WI38 (cell line): Measurements from ENCODE around the gene PNMA1.

Experiments
- H3K4me3 ChIP-seq: 2 replicates; pipeline ENCODE4 v1.5.1; 2011; ENCODE audit warnings: low read depth, mild to moderate bottlenecking, control low read depth, low read length
- CTCF ChIP-seq: IDR thresholded peaks from 2 replicates; pipeline ENCODE4 v1.5.1; 2012; ENCODE audit warnings: low read depth, mild to moderate bottlenecking, control low read depth, low read length

The PNMA1 gene

GRCh38 chr14:73695997-73696396 is 18.2 kb downstream of the PNMA1 start:
- no peak for TF ChIP-seq CTCF

GRCh38 chr14:73695082-73695481 is 19.1 kb downstream of the PNMA1 start:
- no peak for TF ChIP-seq CTCF
- H3K4me3 ChIP-seq: no peak overlapping the region

More at GRCh38 chr14:73695997-73696396, 18.2 kb downstream of the PNMA1 start:
- no peak overlapping the region for H3K4me3 ChIP-seq

- TF ChIP-seq CTCF: no peak
- H3K4me3 ChIP-seq: no peak overlapping the region
Observed at GRCh38 chr14:73694083-73694482, 20.1 kb downstream of the PNMA1 start.

- no peak overlapping the region for H3K4me3 ChIP-seq
- TF ChIP-seq CTCF: no peak
Observed at GRCh38 chr14:73686901-73687300, 27.3 kb downstream of the PNMA1 start.

GRCh38 chr14:73685328-73685727 is 28.9 kb downstream of the PNMA1 start:
- H3K4me3 ChIP-seq: no peak overlapping the region
- no peak for TF ChIP-seq CTCF

- no peak for TF ChIP-seq CTCF
- no peak overlapping the region for H3K4me3 ChIP-seq
Observed at GRCh38 chr14:73684627-73685026, 29.6 kb downstream of the PNMA1 start.

GRCh38 chr14:73680821-73681220 is 33.4 kb downstream of the PNMA1 start:
- no peak overlapping the region for H3K4me3 ChIP-seq
- no peak for TF ChIP-seq CTCF
